Adrenal gland (tissue), 12 donors: ENCODE data around the gene CLASP1. TPM values are rescaled to one million over a fixed set of nuclear protein-coding genes. Genes with fewer than 3 reads are reported as not detected.
"Not testable (repeated sequence)": the region's sequence is repeated elsewhere in the genome, so short reads cannot be mapped to it uniquely, and the experiment has no call there.

Experiments used
- DNase-seq, 7 donors: peaks; one replicate each; pipeline ENCODE4 v3.0.0-alpha.2; 2019 to 2020
- H3K27ac ChIP-seq, 5 donors: fragments of 200-600 bp; sonication (generic) in 4 of 5; 1 replicate in 3 of 5; 2 replicates in 2 of 5; pipeline versions ENCODE4 v1.5.1 to v1.8.0; 2016 to 2020; ENCODE audit warnings: mild to moderate bottlenecking in 1 of 5
- H3K27me3 ChIP-seq: fragments of 200-600 bp; 2 replicates; pipeline ENCODE4 v1.8.0; 2021
- H3K36me3 ChIP-seq, 2 donors: fragments of 200-600 bp; replicated peaks in 1 of 2; 1 replicate in 1 of 2; 2 replicates in 1 of 2; pipeline versions ENCODE4 v1.5.1 to v1.8.0; 2018 to 2022
- H3K4me1 ChIP-seq, 2 donors: fragments of 200-600 bp; replicated peaks in 1 of 2; 1 replicate in 1 of 2; 2 replicates in 1 of 2; pipeline versions ENCODE4 v1.5.1 to v1.8.0; 2018 to 2021
- H3K4me3 ChIP-seq, 4 donors: fragments of 200-600 bp; sonication (generic) in 3 of 4; one replicate each; pipeline ENCODE4 v1.5.1; 2016 to 2018
- H3K9me3 ChIP-seq, 3 donors: fragments of 200-600 bp; sonication (generic) in 1 of 3; replicated peaks in 1 of 3; 1 replicate in 2 of 3; 2 replicates in 1 of 3; pipeline versions ENCODE4 v1.5.1 to v1.8.0; 2016 to 2021
- POLR2A ChIP-seq, 2 donors: fragments of 450-650 bp; IDR thresholded peaks; one replicate each; pipeline ENCODE4 v1.6.1; 2017; ENCODE audit warnings: antibody characterized with exemption in 2 of 2, mild to moderate bottlenecking in 2 of 2, moderate library complexity in 1 of 2
- WGBS, 4 donors: extraction: QIAGEN DNeasy Blood & Tissue Kit in 2 of 4; methylation state at CpG; one replicate each; pipeline versions ENCODE4 v1.1.5 to v1.1.7; 2013 to 2017; 5-methylcytosine and 5-hydroxymethylcytosine counted together
- intact Hi-C, 2 donors: fragments of 100-400 bp; cut with DNase I; formaldehyde crosslinking; loops; one replicate each; pipeline versions ENCODE4 v1.14.1 to v1.15.0; 2022 to 2023
- polyA plus RNA-seq, 3 donors: library from polyadenylated mRNA; stranded (reverse); fragments of 200-250 nt in 2 of 3; fragments of 350-450 nt in 1 of 3; fragmentation: Illumina TruSeq in 1 of 3; extraction: RNeasy Lipid Tissue Mini Kit (QIAGEN cat#74804) in 1 of 3; gene quantifications; one replicate each; pipeline ENCODE4 v1.2.3, GENCODE V29; 2013 to 2014
- total RNA-seq, 9 donors: library from RNA; depleted of rRNA in 4 of 9; stranded (reverse); fragments of >200 nt in 4 of 9; fragments of 120-200 nt in 1 of 9; fragmentation: NEBNext Ultra II Directional in 1 of 9; extraction: Animal tissue kit (Norgen Biotek cat#: 25700) in 1 of 9; gene quantifications; one replicate each; pipeline versions ENCODE4 v1.1.0 to v1.2.4, GENCODE V29; 2013 to 2023
- TF ChIP-seq, protein P1 (sequence below), 6 experiments: fragments of 450-650 bp in 4 of 6; fragments of 200-600 bp in 2 of 6; sonication (generic) in 1 of 6; IDR thresholded peaks; 1 replicate in 5 of 6; 2 replicates in 1 of 6; pipeline versions ENCODE4 v1.5.1 to v1.8.0; 2016 to 2021; ENCODE audit warnings: antibody characterized with exemption in 6 of 6, mild to moderate bottlenecking in 2 of 6, moderate library complexity in 1 of 6
- donor health status: healthy with polysubstance abuse.
- donor health status: Bipolar disorder and iron deficiency.
- donor health status: DM: yes; HTN: yes; CAD: no.
- donor health status: DM: no; HTN: no; CAD: no.
- donor health status: DM: no; HTN: no; CAD: no.
- donor health status: DM: yes; HTN: yes; CAD: no.

CLASP1 gene
- total and polyA plus RNA-seq, 12 donors = 14.9 to 66.1 (median 53.4) TPM

DNA sequence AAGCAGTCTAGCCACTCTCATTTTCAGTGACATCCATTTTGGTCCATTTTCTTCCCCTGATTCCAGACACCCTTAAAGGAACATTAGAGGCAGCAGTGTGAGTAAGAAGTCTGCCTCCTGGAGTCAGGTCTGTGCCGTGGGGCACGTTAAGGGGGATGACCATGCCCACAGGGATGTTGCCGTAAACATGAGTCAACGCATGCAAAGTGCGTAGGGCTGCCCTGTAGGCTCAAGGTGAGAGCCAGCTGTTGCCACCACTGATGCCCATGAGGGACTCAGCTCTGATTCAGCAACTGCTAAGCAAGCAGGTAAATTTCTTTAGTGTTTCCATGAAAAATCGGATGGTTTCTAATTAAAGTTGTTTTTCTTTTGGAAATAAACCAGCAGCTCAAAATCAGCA lies 302.9 kb downstream of the CLASP1 start:
- Histone ChIP-seq H3K27me3 (no peaks in the 10 kb centered on the region), H3K9me3 (no peaks in the 10 kb centered on the region), H3K36me3 (peaks cover 0 to 78% of the 10 kb centered on the region in 2 donors), H3K27ac (no peak overlapping the region), H3K4me3 (no peak overlapping the region), H3K4me1 (no peaks in the 10 kb centered on the region)
- no peak for DNase-seq
- WGBS, 4 donors = 88 to 91% (median 89%) methylated on average over 6 of the region's 6 CpGs
- intact Hi-C loops = no loop called here
- TF ChIP-seq POLR2A (IDR thresholded peaks at IDR 0.05) = no peak
- TF ChIP-seq, protein P1, sequence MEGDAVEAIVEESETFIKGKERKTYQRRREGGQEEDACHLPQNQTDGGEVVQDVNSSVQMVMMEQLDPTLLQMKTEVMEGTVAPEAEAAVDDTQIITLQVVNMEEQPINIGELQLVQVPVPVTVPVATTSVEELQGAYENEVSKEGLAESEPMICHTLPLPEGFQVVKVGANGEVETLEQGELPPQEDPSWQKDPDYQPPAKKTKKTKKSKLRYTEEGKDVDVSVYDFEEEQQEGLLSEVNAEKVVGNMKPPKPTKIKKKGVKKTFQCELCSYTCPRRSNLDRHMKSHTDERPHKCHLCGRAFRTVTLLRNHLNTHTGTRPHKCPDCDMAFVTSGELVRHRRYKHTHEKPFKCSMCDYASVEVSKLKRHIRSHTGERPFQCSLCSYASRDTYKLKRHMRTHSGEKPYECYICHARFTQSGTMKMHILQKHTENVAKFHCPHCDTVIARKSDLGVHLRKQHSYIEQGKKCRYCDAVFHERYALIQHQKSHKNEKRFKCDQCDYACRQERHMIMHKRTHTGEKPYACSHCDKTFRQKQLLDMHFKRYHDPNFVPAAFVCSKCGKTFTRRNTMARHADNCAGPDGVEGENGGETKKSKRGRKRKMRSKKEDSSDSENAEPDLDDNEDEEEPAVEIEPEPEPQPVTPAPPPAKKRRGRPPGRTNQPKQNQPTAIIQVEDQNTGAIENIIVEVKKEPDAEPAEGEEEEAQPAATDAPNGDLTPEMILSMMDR (IDR thresholded peaks at IDR 0.05) = no peak

DNA sequence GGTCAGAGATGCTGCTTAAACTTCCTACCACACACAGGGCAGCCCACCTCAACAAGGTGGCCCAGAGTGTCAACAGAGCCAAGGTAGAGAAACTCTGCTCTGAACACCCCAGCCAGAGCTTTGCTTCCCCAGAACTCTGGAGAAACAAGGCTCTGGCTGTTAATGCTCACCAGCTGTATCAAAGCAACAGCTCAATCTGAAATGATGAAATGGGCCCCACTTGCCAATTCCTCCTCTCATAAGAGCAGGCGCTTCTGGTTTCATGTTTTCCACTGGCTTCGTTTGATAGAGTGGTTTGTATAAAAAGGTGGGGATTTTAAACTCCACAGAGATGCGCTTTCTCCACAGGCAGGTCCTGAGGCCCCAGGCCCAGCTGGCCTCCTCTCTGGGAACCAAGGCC lies 303.4 kb downstream of the CLASP1 start:
- no peak for TF ChIP-seq POLR2A (IDR thresholded peaks at IDR 0.05)
- TF ChIP-seq, protein P1 (IDR thresholded peaks at IDR 0.05) = no peak
- Histone ChIP-seq H3K9me3 (no peaks in the 10 kb centered on the region), H3K27me3 (no peaks in the 10 kb centered on the region), H3K4me3 (no peak overlapping the region), H3K36me3 (peaks cover 0 to 75% of the 10 kb centered on the region in 2 donors), H3K4me1 (no peaks in the 10 kb centered on the region), H3K27ac (no peak overlapping the region)
- no peak for DNase-seq
- WGBS, 4 donors = 91 to 100% (median 95%) methylated on average over 3 of the region's 3 CpGs
- intact Hi-C loops = no loop called here

DNA sequence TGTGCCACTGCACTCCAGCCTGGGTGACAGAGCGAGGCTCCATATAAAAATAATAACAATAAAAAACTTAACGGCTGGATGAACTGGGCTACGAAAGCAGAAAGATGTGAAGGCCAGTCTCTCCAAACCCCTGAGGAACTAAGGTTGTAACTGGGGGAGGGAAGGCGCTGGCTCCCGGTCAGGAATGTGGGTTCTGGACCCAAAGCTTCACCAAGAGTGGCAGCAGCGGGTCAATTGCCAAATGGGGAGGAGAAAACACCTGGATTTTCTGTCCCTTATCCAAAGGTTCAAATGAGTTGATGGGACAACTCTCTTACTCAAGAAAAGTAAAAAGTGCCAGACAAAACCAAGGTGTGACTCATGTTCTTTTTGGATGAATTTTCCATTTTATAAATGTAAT lies 304.2 kb downstream of the CLASP1 start:
- no peaks in the 10 kb centered on the region for H3K4me1 ChIP-seq
- intact Hi-C loops = no loop called here
- peaks cover 0 to 75% of the 10 kb centered on the region in 2 donors for H3K36me3 ChIP-seq
- H3K9me3 ChIP-seq = no peaks in the 10 kb centered on the region
- no peak overlapping the region for H3K4me3 ChIP-seq
- DNase-seq = no peak
- TF ChIP-seq, protein P1 (IDR thresholded peaks at IDR 0.05) = no peak
- TF ChIP-seq POLR2A (IDR thresholded peaks at IDR 0.05) = no peak
- no peaks in the 10 kb centered on the region for H3K27me3 ChIP-seq
- 92 to 98% (median 94%) methylated on average over 6 of the region's 6 CpGs for WGBS, 4 donors
- H3K27ac ChIP-seq = no peak overlapping the region

DNA sequence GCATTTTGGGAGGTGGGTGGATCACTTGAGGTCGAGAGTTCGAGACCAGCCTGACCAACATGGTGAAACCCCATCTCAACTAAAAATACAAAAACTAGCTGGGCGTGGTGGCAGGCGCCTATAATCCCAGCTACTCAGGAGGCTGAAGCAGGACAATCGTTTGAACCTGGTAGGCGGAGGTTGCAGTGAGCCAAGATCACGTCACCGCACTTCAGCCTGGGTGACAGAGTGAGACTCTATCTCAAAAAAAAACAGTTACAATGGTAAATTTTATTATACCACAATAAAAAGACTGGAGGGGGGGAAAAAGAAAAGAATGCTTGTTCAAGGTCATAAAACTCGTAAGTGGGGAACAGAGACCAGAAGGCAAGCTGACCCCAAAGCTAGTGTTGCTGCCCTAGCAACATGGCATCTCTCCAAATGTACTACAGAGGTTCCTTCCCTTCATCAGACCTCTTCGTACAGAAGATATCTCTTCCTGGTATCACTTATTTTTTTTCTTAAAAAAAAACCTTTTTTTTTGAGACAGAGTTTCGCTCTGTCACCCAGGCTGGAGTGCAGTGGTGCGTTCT lies 305.3 kb downstream of the CLASP1 start:
- H3K36me3 ChIP-seq = peaks cover 0 to 74% of the 10 kb centered on the region in 2 donors
- WGBS, 4 donors = 90 to 93% (median 92%) methylated on average over 12 of the region's 12 CpGs

DNA sequence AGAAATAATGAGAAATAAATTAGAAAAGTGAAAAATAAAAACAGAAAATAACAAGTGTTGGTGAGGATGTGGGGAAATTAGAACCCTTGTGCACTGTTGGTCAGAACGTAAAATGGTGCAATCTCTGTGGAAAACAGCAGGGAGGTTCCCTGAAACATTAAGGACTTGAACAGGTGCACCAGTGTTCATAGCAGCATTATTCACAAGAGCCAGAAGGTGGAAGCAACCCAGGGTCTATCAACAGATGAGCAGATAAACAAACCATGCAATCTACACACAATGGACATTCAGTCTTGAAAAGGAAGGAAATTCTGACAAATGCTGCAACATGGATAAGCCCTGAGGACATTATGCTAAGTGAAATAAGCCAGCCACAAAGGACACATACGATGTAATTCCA lies 306.1 kb downstream of the CLASP1 start:
- intact Hi-C loops = no loop called here
- DNase-seq = no peak
- no peak overlapping the region for H3K27ac ChIP-seq
- no peak for TF ChIP-seq POLR2A (IDR thresholded peaks at IDR 0.05)
- TF ChIP-seq, protein P1 (IDR thresholded peaks at IDR 0.05) = no peak
- H3K27me3 ChIP-seq = no peaks in the 10 kb centered on the region
- H3K36me3 ChIP-seq = peaks cover 0 to 71% of the 10 kb centered on the region in 2 donors
- 87 to 96% (median 89%) methylated on average over 2 of the region's 2 CpGs for WGBS, 4 donors
- no peaks in the 10 kb centered on the region for H3K9me3 ChIP-seq
- H3K4me1 ChIP-seq = no peaks in the 10 kb centered on the region
- H3K4me3 ChIP-seq = no peak overlapping the region

More for the DNA sequence above, 305.3 kb downstream of the CLASP1 start:
- H3K27ac ChIP-seq, H3K4me1 ChIP-seq, H3K4me3 ChIP-seq, H3K9me3 ChIP-seq, H3K27me3 ChIP-seq, intact Hi-C loops, DNase-seq: not testable (repeated sequence)
